ENCODE results near the gene KCNK4. TPM values are rescaled to one million over a fixed set of nuclear protein-coding genes. Genes with fewer than 3 reads are reported as not detected.

Gene KCNK4
- total RNA-seq, 1 experiment from 2014 or later: 1.1 TPM

- TF ChIP-seq SIN3A (IDR thresholded peaks at IDR 0.05; ENCODE audit: borderline replicate concordance, insufficient read depth, low read depth, low read length): no peak
- no peak for TF ChIP-seq CTCF (IDR thresholded peaks at IDR 0.05)
- no peak for TF ChIP-seq REST (IDR thresholded peaks at IDR 0.05; ENCODE audit: insufficient read depth in 1 of 2, low read depth in 2 of 2, low read length in 1 of 2)
- TF ChIP-seq POLR2AphosphoS5 (IDR thresholded peaks at IDR 0.05; ENCODE audit: low read depth, low read length): no peak
- TF ChIP-seq TCF7L2 (IDR thresholded peaks at IDR 0.05; ENCODE audit: low read depth, low read length): no peak
- Histone ChIP-seq H3K27me3 (ENCODE audit: control insufficient read depth, insufficient read depth, low read length) (no peaks in the 10 kb centered on the region), H3K4me1 (ENCODE audit: control insufficient read depth, insufficient read depth, low read length) (peaks cover 32% of the 10 kb centered on the region), H3K4me3 (ENCODE audit: low read depth in 2 of 2, low read length in 2 of 2) (no peak overlapping the region), H3K36me3 (ENCODE audit: control insufficient read depth, insufficient read depth, low read length) (peaks cover 3% of the 10 kb centered on the region; the same call in 1 of the 2 replicates), H3K9me3 (ENCODE audit: control insufficient read depth, insufficient read depth, low read depth, low read length) (no peaks in the 10 kb centered on the region), H3K27ac (ENCODE audit: low read length) (peak overlapping the region; percentile 34; the same call in 1 of the 2 replicates)
- CTCF ChIA-PET: no interaction called here
- ATAC-seq (no peak), DNase-seq (ENCODE audit: low read depth, low spot score) (no peak)
- BruUV-seq (replicated peaks): no TSS peak
- intact Hi-C loops (cut with micrococcal nuclease; ENCODE audit: unreplicated experiment) (no loop called here), in situ Hi-C loops (cut with HindIII; ENCODE audit: low pct_unique_long_range_greater_than_20kb, low sequenced_read_pairs) (no loop called here)
- POLR2A ChIA-PET: no interaction called here
Observed at GRCh38 chr11:64253481-64253880, 37.6 kb upstream of the KCNK4 start.

GRCh38 chr11:64254326-64254725, 36.8 kb upstream of the KCNK4 start:
- intact Hi-C loops (cut with micrococcal nuclease; ENCODE audit: unreplicated experiment) (no loop called here), in situ Hi-C loops (cut with HindIII; ENCODE audit: low pct_unique_long_range_greater_than_20kb, low sequenced_read_pairs) (no loop called here)
- Histone ChIP-seq H3K4me1 (ENCODE audit: control insufficient read depth, insufficient read depth, low read length) (peaks cover 24% of the 10 kb centered on the region), H3K36me3 (ENCODE audit: control insufficient read depth, insufficient read depth, low read length) (peaks cover 3% of the 10 kb centered on the region; the same call in 1 of the 2 replicates), H3K27me3 (ENCODE audit: control insufficient read depth, insufficient read depth, low read length) (no peaks in the 10 kb centered on the region), H3K27ac (ENCODE audit: low read length) (no peak overlapping the region), H3K4me3 (ENCODE audit: low read depth in 2 of 2, low read length in 2 of 2) (no peak overlapping the region), H3K9me3 (ENCODE audit: control insufficient read depth, insufficient read depth, low read depth, low read length) (no peaks in the 10 kb centered on the region)
- no peak for ATAC-seq
- ChIA-PET CTCF (interaction anchor here (0.6 kb wide), 1 partner anchor 31 kb away, joined by 6 read pairs; the partner anchor contains the start of gene GPR137), POLR2A (no interaction called here)
- TF ChIP-seq CTCF (IDR thresholded peaks at IDR 0.05): no peak
- no peak for TF ChIP-seq REST (IDR thresholded peaks at IDR 0.05; ENCODE audit: insufficient read depth in 1 of 2, low read depth in 2 of 2, low read length in 1 of 2)
- TF ChIP-seq POLR2AphosphoS5 (IDR thresholded peaks at IDR 0.05; ENCODE audit: low read depth, low read length): no peak
- no peak for TF ChIP-seq TCF7L2 (IDR thresholded peaks at IDR 0.05; ENCODE audit: low read depth, low read length)
- TF ChIP-seq SIN3A (IDR thresholded peaks at IDR 0.05; ENCODE audit: borderline replicate concordance, insufficient read depth, low read depth, low read length): no peak
- no TSS peak for BruUV-seq (replicated peaks)
- no peak for DNase-seq (ENCODE audit: low read depth, low spot score)
